ENCODE results near the gene PHOSPHO1. TPM values are rescaled to one million over a fixed set of nuclear protein-coding genes. Genes with fewer than 3 reads are reported as not detected.
"Not testable (repeated sequence)": the region's sequence is repeated elsewhere in the genome, so short reads cannot be mapped to it uniquely, and the experiment has no call there.

The PHOSPHO1 gene
- total and polyA plus RNA-seq, 9 donors, result 0.23 to 0.92 (median 0.25) TPM; not detected in 5

DNA sequence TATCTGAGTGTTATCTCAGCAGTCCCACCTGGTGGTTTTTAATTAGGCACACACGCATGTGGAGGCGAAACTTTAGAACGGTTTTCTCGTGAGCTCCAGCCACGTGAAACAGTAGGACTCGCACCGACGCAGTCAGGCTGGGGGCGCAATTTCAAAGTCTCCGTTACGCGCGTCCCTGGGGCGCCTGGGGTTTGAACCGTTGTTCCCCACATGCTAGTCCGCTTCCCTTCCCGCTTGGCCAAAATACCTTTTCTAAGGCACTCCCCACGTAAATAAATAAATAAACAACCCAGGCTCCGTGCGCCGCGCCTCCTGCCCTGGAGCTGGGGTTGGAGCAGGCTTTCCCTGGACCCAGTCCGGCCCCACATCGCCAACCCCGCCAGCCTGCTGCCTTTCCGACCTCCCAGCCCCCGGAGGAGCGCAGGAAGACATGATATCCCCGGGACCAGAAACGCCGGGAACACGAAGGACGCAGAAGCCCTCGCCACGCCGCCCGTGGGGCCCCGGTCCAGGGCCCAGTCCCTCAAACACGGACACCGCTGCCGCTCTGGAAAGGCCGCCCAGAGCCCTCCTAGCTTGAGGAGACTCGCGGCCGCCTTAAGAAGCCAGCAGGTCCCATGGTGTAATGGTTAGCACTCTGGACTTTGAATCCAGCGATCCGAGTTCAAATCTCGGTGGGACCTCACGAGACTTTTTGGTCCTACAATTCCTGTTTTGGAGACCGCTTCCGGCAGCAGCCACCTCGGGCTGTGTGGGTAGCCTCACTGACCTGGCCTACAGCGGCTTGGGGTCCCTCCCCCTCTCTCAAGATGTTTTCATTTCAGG, 38.5 kb downstream of the PHOSPHO1 start:
- TF ChIP-seq, protein P1, sequence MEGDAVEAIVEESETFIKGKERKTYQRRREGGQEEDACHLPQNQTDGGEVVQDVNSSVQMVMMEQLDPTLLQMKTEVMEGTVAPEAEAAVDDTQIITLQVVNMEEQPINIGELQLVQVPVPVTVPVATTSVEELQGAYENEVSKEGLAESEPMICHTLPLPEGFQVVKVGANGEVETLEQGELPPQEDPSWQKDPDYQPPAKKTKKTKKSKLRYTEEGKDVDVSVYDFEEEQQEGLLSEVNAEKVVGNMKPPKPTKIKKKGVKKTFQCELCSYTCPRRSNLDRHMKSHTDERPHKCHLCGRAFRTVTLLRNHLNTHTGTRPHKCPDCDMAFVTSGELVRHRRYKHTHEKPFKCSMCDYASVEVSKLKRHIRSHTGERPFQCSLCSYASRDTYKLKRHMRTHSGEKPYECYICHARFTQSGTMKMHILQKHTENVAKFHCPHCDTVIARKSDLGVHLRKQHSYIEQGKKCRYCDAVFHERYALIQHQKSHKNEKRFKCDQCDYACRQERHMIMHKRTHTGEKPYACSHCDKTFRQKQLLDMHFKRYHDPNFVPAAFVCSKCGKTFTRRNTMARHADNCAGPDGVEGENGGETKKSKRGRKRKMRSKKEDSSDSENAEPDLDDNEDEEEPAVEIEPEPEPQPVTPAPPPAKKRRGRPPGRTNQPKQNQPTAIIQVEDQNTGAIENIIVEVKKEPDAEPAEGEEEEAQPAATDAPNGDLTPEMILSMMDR (IDR thresholded peaks at IDR 0.05), result peak in 2 of 3 donors; percentile 16 to 38
- TF ChIP-seq EP300 (IDR thresholded peaks at IDR 0.05), result no peak
- peak; percentile 45 for TF ChIP-seq POLR2A (IDR thresholded peaks at IDR 0.05)
- H3K36me3 ChIP-seq, result no peaks in the 10 kb centered on the region
- no peaks in the 10 kb centered on the region for H3K9me3 ChIP-seq
- DNase-seq, result peak; percentile 89 to 95 (median 91)
- H3K4me1 ChIP-seq (ENCODE audit: insufficient read depth), result no peaks in the 10 kb centered on the region
- intact Hi-C loops (cut with DNase I), result no loop called here
- no peaks in the 10 kb centered on the region for H3K27me3 ChIP-seq
- WGBS, 3 donors, result 0% methylated on average over 53 of the region's 53 CpGs
- peak overlapping the region; percentile 83 for H3K4me3 ChIP-seq
- H3K27ac ChIP-seq, result peak overlapping the region; percentile 98 to 99

DNA sequence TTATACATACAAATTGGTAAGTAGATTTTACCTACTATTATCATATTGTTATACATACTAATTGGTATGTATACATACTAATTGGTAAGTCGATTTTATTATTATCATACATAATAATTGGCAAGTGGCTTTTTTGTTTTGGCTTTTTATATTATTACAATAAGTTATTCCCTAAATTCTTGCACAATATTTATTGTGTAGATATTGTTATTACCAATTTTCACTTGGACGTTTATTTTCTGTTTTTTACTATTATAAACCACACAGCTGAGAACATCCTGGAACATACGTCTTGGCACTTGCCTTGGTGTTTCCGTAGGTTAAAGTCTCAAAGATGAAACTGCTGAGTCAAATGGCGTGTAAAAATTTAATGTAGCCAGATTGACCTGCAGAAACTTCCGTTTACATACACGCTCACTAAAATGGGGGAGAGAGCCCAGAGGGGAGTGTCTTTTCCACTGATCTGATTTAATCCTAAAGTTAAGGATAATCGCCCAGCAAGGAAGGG, 39.1 kb downstream of the PHOSPHO1 start:
- Histone ChIP-seq H3K4me1 (ENCODE audit: insufficient read depth) (no peaks in the 10 kb centered on the region), H3K27ac (peak overlapping the region; percentile 98 to 99), H3K4me3 (peak overlapping the region; percentile 83), H3K9me3 (no peaks in the 10 kb centered on the region), H3K36me3 (no peaks in the 10 kb centered on the region), H3K27me3 (no peaks in the 10 kb centered on the region)
- no peak for DNase-seq
- TF ChIP-seq EP300 (IDR thresholded peaks at IDR 0.05) (no peak), POLR2A (IDR thresholded peaks at IDR 0.05) (no peak)
- TF ChIP-seq, protein P1 (IDR thresholded peaks at IDR 0.05), result no peak
- WGBS, 3 donors, result 3 to 6% (median 5%) methylated on average over 8 of the region's 8 CpGs
- intact Hi-C loops (cut with DNase I), result no loop called here

DNA sequence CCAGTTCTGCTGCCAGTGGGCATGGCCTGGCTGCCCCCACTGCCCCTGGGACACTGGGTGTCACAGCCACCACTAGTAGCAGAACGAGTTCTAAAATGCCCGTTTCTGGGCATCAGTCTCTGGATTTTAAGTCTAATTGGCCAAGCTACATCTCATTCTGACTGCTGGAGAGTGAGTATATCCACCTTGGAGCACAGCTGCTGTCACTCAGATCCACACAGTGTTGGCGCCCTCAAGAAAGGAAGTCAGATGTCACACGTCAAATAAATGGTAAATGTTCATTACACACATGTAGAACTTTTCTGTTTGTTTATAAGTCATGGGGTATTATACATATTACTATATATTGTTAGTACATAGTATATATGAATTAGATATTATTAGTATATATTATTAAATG, 39.7 kb downstream of the PHOSPHO1 start:
- 59 to 69% (median 68%) methylated on average over 4 of the region's 4 CpGs for WGBS, 3 donors

DNA sequence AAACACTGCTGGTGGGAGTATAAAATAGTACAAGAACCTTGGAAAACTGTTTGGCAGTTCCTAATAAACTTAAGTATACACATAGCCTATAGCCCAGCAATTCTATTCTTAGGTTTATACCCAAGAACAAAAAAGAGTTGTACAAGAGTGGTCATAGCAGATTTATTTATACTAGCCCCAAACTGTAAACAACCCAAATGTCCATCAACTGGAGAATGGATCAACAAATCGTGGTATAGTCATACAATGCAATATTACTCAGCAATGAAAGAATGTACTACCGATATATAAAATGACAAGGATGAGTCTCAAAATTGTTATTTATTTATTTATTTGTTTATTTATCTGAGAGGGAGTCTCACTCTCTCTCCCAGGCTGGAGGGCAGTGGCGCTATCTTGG, 43.3 kb downstream of the PHOSPHO1 start:
- TF ChIP-seq POLR2A (IDR thresholded peaks at IDR 0.05), result no peak
- TF ChIP-seq, protein P1 (IDR thresholded peaks at IDR 0.05), result no peak
- no peak for TF ChIP-seq EP300 (IDR thresholded peaks at IDR 0.05)
- Histone ChIP-seq H3K4me3 (no peak overlapping the region), H3K9me3 (no peaks in the 10 kb centered on the region), H3K27me3 (no peaks in the 10 kb centered on the region), H3K4me1 (ENCODE audit: insufficient read depth) (no peaks in the 10 kb centered on the region), H3K36me3 (no peaks in the 10 kb centered on the region), H3K27ac (no peak overlapping the region)
- intact Hi-C loops (cut with DNase I), result no loop called here
- 92 to 97% (median 93%) methylated on average over 3 of the region's 3 CpGs for WGBS, 3 donors
- DNase-seq, result no peak

More for the DNA sequence above, 39.7 kb downstream of the PHOSPHO1 start:
- peak in 1 of 5 donors; percentile 27 for DNase-seq
- H3K36me3 ChIP-seq, result no peaks in the 10 kb centered on the region
- H3K9me3 ChIP-seq, result no peaks in the 10 kb centered on the region
- TF ChIP-seq POLR2A (IDR thresholded peaks at IDR 0.05), result no peak
- no peak for TF ChIP-seq EP300 (IDR thresholded peaks at IDR 0.05)
- TF ChIP-seq, protein P1 (IDR thresholded peaks at IDR 0.05), result no peak
- no peaks in the 10 kb centered on the region for H3K4me1 ChIP-seq (ENCODE audit: insufficient read depth)
- no peak overlapping the region for H3K4me3 ChIP-seq
- intact Hi-C loops (cut with DNase I), result no loop called here
- H3K27ac ChIP-seq, result no peak overlapping the region
- no peaks in the 10 kb centered on the region for H3K27me3 ChIP-seq

DNA sequence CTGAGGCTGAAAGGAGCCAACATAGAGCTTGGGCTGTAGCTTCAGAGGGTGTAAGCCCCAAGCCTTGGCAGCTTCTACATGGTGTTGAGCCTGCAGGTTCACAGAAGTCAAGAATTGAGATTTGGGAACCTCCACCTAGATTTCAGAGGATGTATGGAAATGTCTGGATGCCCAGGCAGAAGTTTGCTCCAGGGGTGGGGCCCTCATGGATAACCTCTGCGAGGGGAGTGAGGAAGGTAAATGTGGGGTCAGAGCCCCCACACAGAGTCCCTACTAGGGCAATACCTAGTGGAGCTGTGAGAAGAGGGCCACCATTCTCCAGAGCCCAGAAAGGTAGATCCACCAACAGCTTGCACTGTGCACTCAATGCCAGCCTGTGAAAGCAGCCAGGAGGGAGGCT, 45.2 kb downstream of the PHOSPHO1 start:
- DNase-seq; H3K27me3 ChIP-seq; H3K27ac ChIP-seq; H3K9me3 ChIP-seq; H3K4me3 ChIP-seq; H3K36me3 ChIP-seq; intact Hi-C loops (cut with DNase I); H3K4me1 ChIP-seq (ENCODE audit: insufficient read depth): not testable (repeated sequence)
- WGBS, 3 donors, result 91 to 94% (median 92%) methylated on average over 1 of the region's 1 CpG

DNA sequence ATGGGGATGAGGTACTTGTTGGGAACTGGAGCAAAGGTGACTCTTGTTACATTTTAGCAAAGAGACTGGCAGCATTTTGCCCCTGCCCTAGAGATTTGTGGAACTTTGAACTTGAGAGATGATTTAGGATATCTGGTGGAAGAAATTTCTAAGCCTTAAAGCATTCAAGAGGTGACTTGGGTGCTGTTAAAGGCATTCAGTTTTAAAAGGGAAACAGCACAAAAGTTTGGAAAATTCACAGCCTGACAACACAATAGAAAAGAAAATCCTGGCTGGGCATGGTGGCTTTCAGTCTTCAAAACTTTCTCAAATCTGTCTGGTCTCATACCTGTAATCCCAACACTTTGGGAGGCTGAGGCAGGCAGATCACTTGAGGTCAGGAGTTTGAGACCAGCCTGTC, 46.1 kb downstream of the PHOSPHO1 start:
- H3K27ac ChIP-seq; H3K36me3 ChIP-seq; H3K9me3 ChIP-seq; H3K27me3 ChIP-seq; H3K4me3 ChIP-seq; H3K4me1 ChIP-seq (ENCODE audit: insufficient read depth); intact Hi-C loops (cut with DNase I); DNase-seq: not testable (repeated sequence)

Measured in ovary (tissue), 9 donors.